HG02970 (cell line): Measurements from ENCODE around the gene SIX4.

Experiments
- ATAC-seq: cut with Tn5 transposase; IDR thresholded peaks from one replicate; pipeline ENCODE4 v1.9.1; 2021; ENCODE audit warnings: mild to moderate bottlenecking, moderate library complexity, moderate number of reproducible peaks; ENCODE audit not compliant: unreplicated experiment, low FRiP score

The SIX4 gene

DNA sequence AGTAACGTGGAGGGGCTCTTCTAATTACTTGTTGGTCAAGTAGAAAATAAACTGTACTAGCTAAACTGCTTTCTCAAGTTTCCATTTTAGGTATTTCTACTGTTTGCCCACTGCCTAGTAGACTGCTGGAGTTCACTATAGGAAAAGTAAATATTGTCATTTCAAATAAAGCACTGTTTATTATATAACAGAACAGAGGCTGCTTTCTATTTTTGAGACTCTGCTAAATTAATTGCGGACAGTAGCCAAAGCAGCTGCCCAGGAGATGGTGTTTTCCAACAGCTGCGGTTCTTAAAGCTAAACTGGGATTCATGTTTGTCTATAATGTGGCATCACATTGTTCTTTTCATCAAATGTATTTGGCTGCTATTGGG, 59.0 kb downstream of the SIX4 start:
- ATAC-seq: no peak

GRCh38 chr14:60662982-60663381, 61.2 kb downstream of the SIX4 start:
- ATAC-seq: no peak

DNA sequence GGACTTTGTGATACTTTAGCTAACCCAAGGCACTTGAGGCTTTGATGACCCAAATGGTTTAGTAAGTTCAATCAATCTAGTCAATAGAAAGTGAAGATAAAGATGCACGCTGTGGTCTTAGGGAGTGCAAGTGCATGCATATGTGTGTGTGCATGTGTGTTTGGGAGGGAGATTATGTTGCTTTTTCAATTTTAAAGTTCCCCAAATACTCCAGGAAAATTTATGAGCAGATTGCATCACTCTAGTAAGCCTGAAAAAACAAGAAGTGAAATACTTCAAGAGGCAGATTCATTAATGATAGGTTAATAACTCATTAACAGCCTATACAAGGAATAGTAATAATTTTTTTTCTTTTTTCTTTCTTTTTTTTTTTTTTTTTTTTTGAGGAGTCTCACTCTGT, 62.4 kb downstream of the SIX4 start:
- ATAC-seq: no peak
